IMR-90 (cell line): ENCODE data around the gene UCK2. TPM values are rescaled to one million over a fixed set of nuclear protein-coding genes. Genes with fewer than 3 reads are reported as not detected.

Source experiments
- ATAC-seq: fragments of 200-7000 bp; cut with Tn5 transposase; 2 replicates; pipeline ENCODE4 v1.9.1; 2020; ENCODE audit warnings: low read depth, mild to moderate bottlenecking, moderate library complexity
- BruUV-seq: library from RNA; stranded (reverse); fragments of 400-500 nt; replicated peaks from 2 replicates; lab custom pipeline; 2021; lab: Mats Ljungman, UMichigan
- CTCF ChIA-PET: fragments of 300-600 bp; formaldehyde crosslinking; extraction: SDS; loops from one replicate; lab custom pipeline; 2021; ENCODE audit warnings: antibody characterized with exemption; lab: Yijun Ruan, JAX
- POLR2A ChIA-PET: fragments of 300-600 bp; sonication (Branson Sonifier 250); formaldehyde crosslinking; loops from one replicate; lab custom pipeline; 2022; ENCODE audit warnings: antibody characterized with exemption; ENCODE audit not compliant: unreplicated experiment; lab: Charles Lee
- DNase-seq: peaks from one replicate; pipeline ENCODE4 v3.0.0; 2013
- H2AFZ ChIP-seq: replicated peaks from 2 replicates; pipeline ENCODE3; 2013; ENCODE audit warnings: low read length, mild to moderate bottlenecking; ENCODE audit not compliant: poor library complexity
- H2AK5ac ChIP-seq: 2 replicates; pipeline ENCODE4 v1.6.1; 2013; ENCODE audit warnings: low read depth, low read length, inconsistent platforms
- H2AK9ac ChIP-seq: replicated peaks from 2 replicates; pipeline ENCODE3; 2013; ENCODE audit warnings: mild to moderate bottlenecking, low read depth, low read length, moderate library complexity; ENCODE audit not compliant: poor library complexity
- H2BK120ac ChIP-seq: 2 replicates; pipeline ENCODE4 v1.6.1; 2013; ENCODE audit warnings: low read depth, low read length, inconsistent platforms
- H2BK15ac ChIP-seq: 3 replicates; pipeline ENCODE4 v1.6.1; 2013; ENCODE audit warnings: low read depth, low read length, inconsistent platforms
- H2BK20ac ChIP-seq: 2 replicates; pipeline ENCODE4 v1.6.1; 2013; ENCODE audit warnings: low read depth, mild to moderate bottlenecking, inconsistent platforms, low read length, moderate library complexity
- H2BK5ac ChIP-seq: 2 replicates; pipeline ENCODE4 v1.6.1; 2013; ENCODE audit warnings: mild to moderate bottlenecking, low read depth, low read length, inconsistent platforms; ENCODE audit not compliant: poor library complexity, severe bottlenecking
- H3K14ac ChIP-seq: replicated peaks from 2 replicates; pipeline ENCODE4 v1.6.1; 2013; ENCODE audit warnings: low read depth, low read length, inconsistent platforms
- H3K18ac ChIP-seq: 2 replicates; pipeline ENCODE4 v1.6.1; 2013; ENCODE audit warnings: low read depth, low read length, control low read depth
- H3K23ac ChIP-seq: 2 replicates; pipeline ENCODE4 v1.6.1; 2013; ENCODE audit warnings: low read depth, low read length, inconsistent platforms
- H3K27ac ChIP-seq: 2 replicates; pipeline ENCODE4 v1.5.1; 2013; ENCODE audit warnings: mild to moderate bottlenecking, control low read depth, low read length; ENCODE audit not compliant: insufficient read depth
- H3K27me3 ChIP-seq: 2 replicates; pipeline ENCODE4 v1.6.1; 2013; ENCODE audit warnings: low read length; ENCODE audit not compliant: control insufficient read depth, insufficient read depth
- H3K36me3 ChIP-seq: 2 replicates; pipeline ENCODE4 v1.6.1; 2013; ENCODE audit warnings: low read length, mixed read lengths; ENCODE audit not compliant: control insufficient read depth, insufficient read depth
- H3K4ac ChIP-seq: 2 replicates; pipeline ENCODE4 v1.6.1; 2013; ENCODE audit warnings: low read depth, low read length, inconsistent platforms
- H3K4me1 ChIP-seq: 2 replicates; pipeline ENCODE4 v1.6.1; 2013; ENCODE audit warnings: low read length, mixed read lengths; ENCODE audit not compliant: control insufficient read depth, insufficient read depth
- H3K4me2 ChIP-seq: 2 replicates; pipeline ENCODE4 v1.6.1; 2013; ENCODE audit warnings: low read depth, mild to moderate bottlenecking, control low read depth, low read length, moderate library complexity
- H3K4me3 ChIP-seq: 2 replicates; pipeline ENCODE4 v1.5.1; 2013; ENCODE audit warnings: low read depth, mild to moderate bottlenecking, control low read depth, low read length, moderate library complexity; ENCODE audit not compliant: insufficient read depth
- H3K56ac ChIP-seq: 2 replicates; pipeline ENCODE4 v1.6.1; 2013; ENCODE audit warnings: low read length, inconsistent platforms; ENCODE audit not compliant: insufficient read depth; ENCODE audit errors: extremely low read depth
- H3K79me1 ChIP-seq, 2 experiments: 2 replicates each; pipeline ENCODE4 v1.6.1; 2013; ENCODE audit warnings: low read length in 2 of 2, inconsistent platforms in 1 of 2, low read depth in 1 of 2
- H3K9ac ChIP-seq: 2 replicates; pipeline ENCODE4 v1.6.1; 2013; ENCODE audit warnings: low read depth, low read length, control low read depth
- H3K9me1 ChIP-seq: 2 replicates; pipeline ENCODE4 v1.6.1; 2013; ENCODE audit warnings: low read length, inconsistent platforms; ENCODE audit not compliant: insufficient read depth
- H3K9me3 ChIP-seq: 2 replicates; pipeline ENCODE4 v1.6.1; 2013; ENCODE audit warnings: low read length; ENCODE audit not compliant: control insufficient read depth, insufficient read depth
- H4K20me1 ChIP-seq: 2 replicates; pipeline ENCODE4 v1.6.1; 2013; ENCODE audit warnings: low read length, inconsistent platforms; ENCODE audit not compliant: insufficient read depth
- H4K5ac ChIP-seq: 2 replicates; pipeline ENCODE4 v1.6.1; 2013; ENCODE audit warnings: mild to moderate bottlenecking, low read depth, low read length, control low read depth
- H4K8ac ChIP-seq, 2 experiments: 2 replicates each; pipeline ENCODE4 v1.6.1; 2013; ENCODE audit warnings: low read depth in 2 of 2, low read length in 2 of 2, control low read depth in 1 of 2, inconsistent platforms in 1 of 2
- H4K91ac ChIP-seq: 2 replicates; pipeline ENCODE4 v1.6.1; 2013; ENCODE audit warnings: low read depth, low read length, inconsistent platforms; ENCODE audit not compliant: insufficient read depth
- CTCF ChIP-seq: conservative IDR thresholded peaks from 2 replicates; pipeline ENCODE4 v1.5.1; 2012; ENCODE audit warnings: mild to moderate bottlenecking, low read depth, low read length, improper control_type of control experiment
- MXI1 ChIP-seq: IDR thresholded peaks from 2 replicates; pipeline ENCODE4 v1.6.1; 2012; ENCODE audit warnings: low read depth, mild to moderate bottlenecking, low read length, moderate library complexity, borderline replicate concordance
- SMC3 ChIP-seq: fragments of 150-350 bp; IDR thresholded peaks from 2 replicates; pipeline ENCODE4 v1.6.1; 2016; ENCODE audit warnings: low read depth, mild to moderate bottlenecking, antibody characterized with exemption, low read length, moderate library complexity
- WGBS, 2 experiments: methylation state at CpG; one replicate each; pipeline versions ENCODE4 v1.1.5 to v1.1.7; 2013; ENCODE audit warnings: missing lambda C conversion rate in 2 of 2; ENCODE audit not compliant: insufficient read length in 1 of 2; ENCODE audit errors: extremely low coverage in 2 of 2; 5-methylcytosine and 5-hydroxymethylcytosine counted together
- dilution Hi-C: fragments of 300-500 bp; cut with HindIII; formaldehyde crosslinking; loops from one replicate; pipeline ENCODE4 v1.14.3; 2018; ENCODE audit warnings: low sequenced_read_pairs; ENCODE audit not compliant: unreplicated experiment
- in situ Hi-C: fragments of 300-500 bp; cut with MboI; formaldehyde crosslinking; loops from 3 replicates; pipeline ENCODE4 v1.14.3; 2019; ENCODE audit warnings: low sequenced_read_pairs, inconsistent platforms, mixed read lengths
- intact Hi-C: fragments of 100-400 bp; cut with micrococcal nuclease; formaldehyde crosslinking; loops from 2 replicates; pipeline ENCODE4 v1.10.0; 2022
- polyA plus RNA-seq, 3 experiments: library from polyadenylated mRNA; depleted of rRNA; stranded (reverse); fragments of >200 nt; gene quantifications; 2 replicates each; pipeline ENCODE4 v1.2.3, GENCODE V29; 2012; ENCODE audit warnings: low replicate concordance in 1 of 3
- total RNA-seq: library from RNA; depleted of rRNA; stranded (reverse); fragments of >200 nt; gene quantifications from 2 replicates; pipeline ENCODE4 v1.2.3, GENCODE V29; 2012

Gene UCK2
- total and polyA plus RNA-seq, 2 of the 4 experiments (the other 2 are of a cell fraction): 83.0 to 87.8 TPM

- no TSS peak for BruUV-seq
Measured at GRCh38 chr1:165886983-165887382, 59.6 kb downstream of the UCK2 start.

More at GRCh38 chr1:165886983-165887382, 59.6 kb downstream of the UCK2 start:
- Histone ChIP-seq H2BK20ac (no peak overlapping the region), H3K14ac (0 out of 2 replicates have a peak overlapping the region, but pooled peaks have one; percentile 21), H2AK5ac (no peak overlapping the region), H3K9me1 (peaks cover 31% of the 10 kb centered on the region), H2AFZ (no peak overlapping the region), H2BK5ac (no peak overlapping the region), H3K27ac (no peak overlapping the region), H2BK120ac (no peak overlapping the region), H3K36me3 (peaks cover 8% of the 10 kb centered on the region), H3K9ac (no peak overlapping the region), H4K5ac (no peak overlapping the region), H3K56ac (no peak overlapping the region), H4K91ac (no peak overlapping the region), H4K8ac (no peak overlapping the region), H3K4ac (no peak overlapping the region), H4K20me1 (peaks cover 25% of the 10 kb centered on the region), H2BK15ac (no peak overlapping the region), H3K9me3 (no peaks in the 10 kb centered on the region), H3K27me3 (no peaks in the 10 kb centered on the region), H3K4me1 (peaks cover 18% of the 10 kb centered on the region), H3K4me3 (no peak overlapping the region), H3K4me2 (no peak overlapping the region), H3K18ac (no peak overlapping the region), H2AK9ac (no peak overlapping the region), H3K79me1 (peaks cover 74 to 88% of the 10 kb centered on the region in 2 experiments), H3K23ac (peak overlapping the region; percentile 34; the same call in 1 of the 2 replicates)
- no CpG with 5 or more reads among the region's 2 CpGs for WGBS, 2 experiments
- ChIA-PET CTCF (no interaction called here), POLR2A (no interaction called here)
- ATAC-seq: no peak
- intact Hi-C loops: no loop called here
- in situ Hi-C loops: no loop called here
- dilution Hi-C loops: no loop called here
- TF ChIP-seq CTCF: no peak
- no peak for TF ChIP-seq SMC3
- TF ChIP-seq MXI1: no peak
- no peak for DNase-seq
